GM12878 (cell line): ENCODE measurements around the gene SLC1A7. TPM values are rescaled to one million over a fixed set of nuclear protein-coding genes. Genes with fewer than 3 reads are reported as not detected.

Experiments
- ATAC-seq: fragments of 200-7000 bp; cut with Tn5 transposase; 3 replicates; pipeline ENCODE4 v1.9.1; 2020; ENCODE audit warnings: mild to moderate bottlenecking, moderate library complexity
- BruUV-seq: library from RNA; stranded (reverse); fragments of 400-500 nt; replicated peaks from 2 replicates; lab custom pipeline; 2021; lab: Mats Ljungman, UMichigan
- CTCF ChIA-PET: fragments of 300-600 bp; sonication (Branson Sonifier 250); formaldehyde crosslinking; extraction: SDS; loops from one replicate; lab custom pipeline; 2021; ENCODE audit warnings: inconsistent platforms; lab: Yijun Ruan, JAX
- POLR2A ChIA-PET: fragments of 350-600 bp; formaldehyde crosslinking; extraction: SDS; loops from one replicate; lab custom pipeline; 2021; ENCODE audit warnings: inconsistent platforms; lab: Charles Lee
- RAD21 ChIA-PET: fragments of 300-600 bp; sonication (Branson Sonifier 250); formaldehyde crosslinking; loops from one replicate; lab custom pipeline; 2023; ENCODE audit warnings: antibody characterized with exemption; ENCODE audit not compliant: unreplicated experiment; lab: Charles Lee
- SMC1A ChIA-PET: fragments of 300-600 bp; sonication (Branson Sonifier 250); formaldehyde crosslinking; loops from one replicate; lab custom pipeline; 2023; ENCODE audit not compliant: unreplicated experiment, uncharacterized antibody; lab: Charles Lee
- DNase-seq: peaks from one replicate; pipeline ENCODE4 v3.0.0-alpha.2; 2011; ENCODE audit warnings: low read depth, low spot score
- FAIRE-seq: peaks from 3 replicates; lab custom pipeline; 2011; peaks lifted over from hg19 to GRCh38; lab: Jason Lieb, UNC
- H2AFZ ChIP-seq: 2 replicates; pipeline ENCODE4 v1.6.0; 2011; ENCODE audit warnings: low read depth, low read length, control low read depth; ENCODE audit not compliant: control insufficient read depth
- H3K27ac ChIP-seq: 2 replicates; pipeline ENCODE4 v1.5.1; 2011; ENCODE audit warnings: control low read depth; ENCODE audit not compliant: control insufficient read depth, insufficient read depth
- H3K27me3 ChIP-seq, 2 experiments: replicated peaks in 1 of 2; 2 replicates each; pipeline versions ENCODE4 v1.6.0 to v1.6.1; 2011; ENCODE audit warnings: low read length in 1 of 2; ENCODE audit not compliant: control insufficient read depth in 2 of 2, insufficient read depth in 2 of 2
- H3K36me3 ChIP-seq, 2 experiments: 2 replicates each; pipeline ENCODE4 v1.5.1; 2011; ENCODE audit warnings: low read length in 1 of 2; ENCODE audit not compliant: control insufficient read depth in 2 of 2, insufficient read depth in 2 of 2
- H3K4me1 ChIP-seq: 2 replicates; pipeline ENCODE4 v1.6.1; 2011; ENCODE audit warnings: mild to moderate bottlenecking, low read length, moderate library complexity, mixed read lengths; ENCODE audit not compliant: control insufficient read depth, insufficient read depth
- H3K4me2 ChIP-seq: 2 replicates; pipeline ENCODE4 v1.6.0; 2011; ENCODE audit warnings: control low read depth; ENCODE audit not compliant: control insufficient read depth, insufficient read depth
- H3K4me3 ChIP-seq: fragments of 200-600 bp; sonication (generic); 2 replicates; pipeline ENCODE4 v1.5.1; 2016
- H3K79me2 ChIP-seq: 2 replicates; pipeline ENCODE4 v1.6.0; 2011; ENCODE audit warnings: low read length; ENCODE audit not compliant: control insufficient read depth, insufficient read depth
- H3K9ac ChIP-seq: 2 replicates; pipeline ENCODE4 v1.8.0; 2011; ENCODE audit warnings: low read length, control low read depth, mixed read lengths; ENCODE audit not compliant: control insufficient read depth, insufficient read depth
- H3K9me3 ChIP-seq: replicated peaks from 3 replicates; pipeline ENCODE4 v1.5.1; 2011; ENCODE audit warnings: mild to moderate bottlenecking, low read length; ENCODE audit not compliant: control insufficient read depth, insufficient read depth
- H4K20me1 ChIP-seq: 2 replicates; pipeline ENCODE4 v1.6.0; 2011; ENCODE audit not compliant: control insufficient read depth, insufficient read depth
- BMI1 ChIP-seq: fragments of 450-650 bp; IDR thresholded peaks from 2 replicates; pipeline ENCODE4 v1.6.1; 2016; ENCODE audit warnings: mild to moderate bottlenecking, moderate library complexity, borderline replicate concordance
- CBX5 ChIP-seq: sonication (generic); IDR thresholded peaks from 2 replicates; pipeline ENCODE4 v1.6.1; 2016; ENCODE audit warnings: low read depth, moderate library complexity, mild to moderate bottlenecking, inconsistent platforms
- CEBPZ ChIP-seq: fragments of 150-350 bp; IDR thresholded peaks from 2 replicates; pipeline ENCODE4 v1.6.1; 2016; ENCODE audit warnings: low read depth, low read length
- E2F8 ChIP-seq: fragments of 450-650 bp; IDR thresholded peaks from 2 replicates; pipeline ENCODE4 v1.6.1; 2018; ENCODE audit warnings: mild to moderate bottlenecking, low read depth, moderate library complexity; ENCODE audit not compliant: partially characterized antibody
- ETV6 ChIP-seq, 2 experiments: fragments of 450-650 bp in 1 of 2; IDR thresholded peaks in 1 of 2; conservative IDR thresholded peaks in 1 of 2; 2 replicates each; pipeline ENCODE4 v1.6.1; 2014; ENCODE audit warnings: antibody characterized with exemption in 1 of 2, borderline replicate concordance in 1 of 2, low read depth in 1 of 2, mild to moderate bottlenecking in 1 of 2, moderate library complexity in 1 of 2
- JUND ChIP-seq: IDR thresholded peaks from 2 replicates; pipeline ENCODE4 v1.6.1; 2012; ENCODE audit warnings: low read depth, mild to moderate bottlenecking, low read length, improper control_type of control experiment, moderate library complexity
- NFYA ChIP-seq: IDR thresholded peaks from 2 replicates; pipeline ENCODE4 v1.6.1; 2011; ENCODE audit warnings: low read depth, mild to moderate bottlenecking, low read length, improper control_type of control experiment, borderline replicate concordance
- RUNX3 ChIP-seq: IDR thresholded peaks from 2 replicates; pipeline ENCODE4 v1.6.1; 2012; ENCODE audit warnings: low read length, inconsistent platforms
- SREBF2 ChIP-seq: IDR thresholded peaks from 2 replicates; pipeline ENCODE4 v1.6.1; 2012; ENCODE audit warnings: mild to moderate bottlenecking, low read length
- STAT3 ChIP-seq: IDR thresholded peaks from 2 replicates; pipeline ENCODE4 v1.6.1; 2011; ENCODE audit warnings: low read depth, low read length, improper control_type of control experiment
- SUZ12 ChIP-seq: fragments of 200-600 bp; sonication (generic); IDR thresholded peaks from one replicate; pipeline ENCODE4 v1.6.1; 2018; ENCODE audit warnings: antibody characterized with exemption, mild to moderate bottlenecking; ENCODE audit not compliant: unreplicated experiment
- WGBS: methylation state at CpG from one replicate; pipeline ENCODE4 v1.1.6; 2016; ENCODE audit warnings: low lambda C conversion rate; ENCODE audit not compliant: insufficient replicate concordance, insufficient coverage; ENCODE audit errors: missing lambda C conversion rate; 5-methylcytosine and 5-hydroxymethylcytosine counted together
- in situ Hi-C: fragments of 300-500 bp; cut with MboI; formaldehyde crosslinking; loops from 9 replicates; pipeline ENCODE4 v1.14.3; 2018; ENCODE audit warnings: mixed read lengths
- intact Hi-C: fragments of 100-400 bp; cut with micrococcal nuclease; formaldehyde crosslinking; loops from one replicate; pipeline ENCODE4 v1.14.2; 2022; ENCODE audit not compliant: unreplicated experiment
- polyA plus RNA-seq, 11 experiments: library from polyadenylated mRNA; depleted of rRNA in 4 of 11; unstranded in 6 of 11; stranded (reverse) in 5 of 11; fragments of >200 nt; fragmentation: Nextera tagmentation in 4 of 11; fragmentation: Illumina TruSeq in 1 of 11; extraction: Ambion mirVana in 4 of 11; extraction: Trizol in 1 of 11; gene quantifications; 1 replicate in 1 of 11; 2 replicates in 10 of 11; pipeline versions ENCODE4 v1.2.1 to v1.2.3, GENCODE V29; 2011 to 2016; ENCODE audit warnings: inconsistent platforms in 2 of 11, missing spikeins in 2 of 11, low read depth in 1 of 11
- total RNA-seq, 4 experiments: library from RNA; depleted of rRNA in 3 of 4; stranded (reverse); fragments of >200 nt in 3 of 4; fragmentation: Illumina TruSeq in 1 of 4; extraction: Trizol in 1 of 4; gene quantifications; 2 replicates each; pipeline versions ENCODE4 v1.2.1 to v1.2.3, GENCODE V29; 2013 to 2021
- TF ChIP-seq, protein P1 (sequence below): fragments of 150-350 bp; IDR thresholded peaks from 2 replicates; pipeline ENCODE4 v1.6.1; 2014; ENCODE audit warnings: mild to moderate bottlenecking, low read depth, low read length

Gene SLC1A7
- total and polyA plus RNA-seq, 10 of the 15 experiments (the other 5 are each of a cell fraction or from before 2014, with no cell fraction given): not detected

DNA sequence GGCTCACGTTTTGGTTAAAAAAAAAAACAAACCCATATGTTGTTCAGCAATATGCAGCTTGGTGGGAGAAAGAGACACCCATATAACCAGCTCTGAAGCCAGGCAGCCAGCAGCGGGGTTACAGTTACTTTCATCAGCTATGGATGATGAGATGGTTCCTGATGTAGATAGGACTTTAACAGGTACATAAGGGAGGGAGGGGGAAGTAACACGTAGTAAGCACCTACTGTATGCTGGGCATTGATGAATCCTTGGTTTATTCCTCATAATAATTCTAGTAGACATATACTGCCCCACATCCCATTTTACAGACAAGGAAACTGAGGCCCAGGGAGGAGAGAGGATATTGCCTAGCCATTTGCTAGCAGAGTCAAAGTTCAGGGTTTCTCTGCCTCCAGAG lies 2.0 kb downstream of the SLC1A7 start:
- SMC1A ChIA-PET: no interaction called here
- BruUV-seq: no TSS peak
- DNase-seq: no peak
- Histone ChIP-seq H3K79me2 (no peaks in the 10 kb centered on the region), H3K27ac (no peak overlapping the region), H3K36me3 (no peaks in the 10 kb centered on the region), H3K4me3 (no peak overlapping the region), H4K20me1 (no peaks in the 10 kb centered on the region), H3K4me2 (no peak overlapping the region), H3K9me3 (no peaks in the 10 kb centered on the region; the same call in 2 of the 3 replicates), H3K27me3 (no peaks in the 10 kb centered on the region; a peak in 1 of 4 replicates), H2AFZ (no peak overlapping the region), H3K4me1 (no peaks in the 10 kb centered on the region), H3K9ac (no peak overlapping the region)
- RAD21 ChIA-PET: no interaction called here
- POLR2A ChIA-PET: no interaction called here
- no peak for FAIRE-seq
- in situ Hi-C loops (no loop called here), intact Hi-C loops (no loop called here)
- 31% methylated on average over 3 of the region's 3 CpGs for WGBS
- ATAC-seq: no peak
- CTCF ChIA-PET: interaction anchor here (0.6 to 0.8 kb wide), 2 partner anchors 12 to 179 kb away, joined by 3 read pairs; no protein-coding TSS in a partner anchor
- TF ChIP-seq CBX5 (no peak), SREBF2 (no peak), SUZ12 (no peak), RUNX3 (no peak), STAT3 (no peak), BMI1 (no peak), CEBPZ (no peak), ETV6 (conservative IDR thresholded peaks at IDR 0.05 in 1 of 2, IDR thresholded peaks at IDR 0.05 in 1 of 2; ENCODE audit: borderline replicate concordance in 1 of 2, low read depth in 1 of 2) (no peak), E2F8 (no peak), JUND (no peak), NFYA (no peak)
- TF ChIP-seq, protein P1, sequence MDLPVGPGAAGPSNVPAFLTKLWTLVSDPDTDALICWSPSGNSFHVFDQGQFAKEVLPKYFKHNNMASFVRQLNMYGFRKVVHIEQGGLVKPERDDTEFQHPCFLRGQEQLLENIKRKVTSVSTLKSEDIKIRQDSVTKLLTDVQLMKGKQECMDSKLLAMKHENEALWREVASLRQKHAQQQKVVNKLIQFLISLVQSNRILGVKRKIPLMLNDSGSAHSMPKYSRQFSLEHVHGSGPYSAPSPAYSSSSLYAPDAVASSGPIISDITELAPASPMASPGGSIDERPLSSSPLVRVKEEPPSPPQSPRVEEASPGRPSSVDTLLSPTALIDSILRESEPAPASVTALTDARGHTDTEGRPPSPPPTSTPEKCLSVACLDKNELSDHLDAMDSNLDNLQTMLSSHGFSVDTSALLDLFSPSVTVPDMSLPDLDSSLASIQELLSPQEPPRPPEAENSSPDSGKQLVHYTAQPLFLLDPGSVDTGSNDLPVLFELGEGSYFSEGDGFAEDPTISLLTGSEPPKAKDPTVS: no peak
